ENCODE measurements around the gene DEFB110.

DEFB110 gene

GRCh38 chr6:50049829-50050228 is 28.0 kb upstream of the DEFB110 start, which contains the start of gene DEFB112:
Gene DEFB112 (minus strand): TSS chr6:50049929. CDS start chr6:50049869, 60 bp downstream.
- no peak within 1 kb of the TSS for H2AK5ac ChIP-seq (ENCODE audit: low read depth, low read length)
- H4K8ac ChIP-seq (ENCODE audit: low read depth, low read length): no peak within 1 kb of the TSS
- H3K27me3 ChIP-seq (ENCODE audit: control insufficient read depth in 3 of 3, insufficient read depth in 3 of 3, low read depth in 1 of 3, low read length in 3 of 3): no peaks in the 10 kb centered on the region
- no peaks in the 10 kb centered on the region for H3K9me3 ChIP-seq (replicated peaks in 1 of 2; ENCODE audit: control insufficient read depth in 2 of 2, insufficient read depth in 1 of 2, low read depth in 1 of 2, low read length in 2 of 2)
- no peaks in the 10 kb centered on the region for H3K4me1 ChIP-seq (ENCODE audit: control insufficient read depth in 2 of 2, insufficient read depth in 1 of 2, low read depth in 1 of 2, low read length in 2 of 2)
- no peaks in the 10 kb centered on the region for H3K36me3 ChIP-seq (replicated peaks in 1 of 2; ENCODE audit: control insufficient read depth in 2 of 2, insufficient read depth in 2 of 2, low read length in 2 of 2)
- no peak within 1 kb of the TSS for H3K14ac ChIP-seq (ENCODE audit: low read length)
- no peak within 1 kb of the TSS for H3K9ac ChIP-seq (ENCODE audit: low read depth, low read length, poor library complexity)
- no peak within 1 kb of the TSS for H3K4me3 ChIP-seq (ENCODE audit: low read length in 2 of 2)
- no peak within 1 kb of the TSS for H3K18ac ChIP-seq (ENCODE audit: low read length)
- no peak within 1 kb of the TSS for H3K23ac ChIP-seq (ENCODE audit: low read depth, low read length, poor library complexity)
- no peak within 1 kb of the TSS for H4K91ac ChIP-seq (ENCODE audit: low read depth, low read length, poor library complexity)
- H2BK120ac ChIP-seq (ENCODE audit: low read depth, low read length): no peak within 1 kb of the TSS
- H2BK12ac ChIP-seq (ENCODE audit: low read length): no peak within 1 kb of the TSS
- no peak within 1 kb of the TSS for H2BK5ac ChIP-seq (ENCODE audit: low read length)
- no peak within 1 kb of the TSS for H2BK15ac ChIP-seq (ENCODE audit: low read length)
- no peak for DNase-seq (ENCODE audit: low spot score)
- H3K79me1 ChIP-seq (ENCODE audit: low read depth, low read length): no peaks in the 10 kb centered on the region
- no peak within 1 kb of the TSS for H3K4ac ChIP-seq (ENCODE audit: low read length)
- no peak within 1 kb of the TSS for H3K27ac ChIP-seq (replicated peaks; ENCODE audit: low read length)
- H2AFZ ChIP-seq (ENCODE audit: low read length): no peak within 1 kb of the TSS
- WGBS, 2 donors (ENCODE audit: extremely low coverage in 2 of 2, insufficient read length in 2 of 2, insufficient replicate concordance in 1 of 2): no CpG with 5 or more reads among the region's 1 CpG
- no peak within 1 kb of the TSS for H3K4me2 ChIP-seq (ENCODE audit: insufficient read depth, low read length, poor library complexity, severe bottlenecking)

DNA sequence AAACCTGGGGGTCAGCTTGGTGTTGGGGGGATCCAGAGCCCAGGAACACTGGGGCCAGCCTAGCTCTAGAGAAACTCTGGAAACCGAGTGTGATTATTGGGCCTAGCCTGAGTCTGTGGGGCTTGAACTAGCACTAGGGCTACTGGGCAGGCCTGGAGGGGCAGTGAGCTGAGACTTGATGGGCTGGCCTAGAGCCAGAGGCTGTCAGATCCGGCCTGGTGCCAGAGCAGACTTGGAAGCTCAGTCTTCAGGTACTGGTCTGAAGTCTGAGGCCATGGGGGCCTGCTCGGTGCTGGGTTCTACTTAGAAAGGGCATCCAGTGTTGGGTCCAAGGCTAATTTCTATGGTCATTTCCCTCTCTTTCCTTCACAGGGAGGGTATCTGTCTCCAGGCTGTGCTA is 25.2 kb upstream of the DEFB110 start:
- Histone ChIP-seq H3K27me3 (ENCODE audit: control insufficient read depth in 3 of 3, insufficient read depth in 3 of 3, low read depth in 1 of 3, low read length in 3 of 3) (no peaks in the 10 kb centered on the region), H3K4me3 (ENCODE audit: low read length in 2 of 2) (peak overlapping the region in 1 of 2 donors; percentile 45), H3K14ac (ENCODE audit: low read length) (no peak overlapping the region), H4K91ac (ENCODE audit: low read depth, low read length, poor library complexity) (no peak overlapping the region), H3K18ac (ENCODE audit: low read length) (no peak overlapping the region), H3K4me2 (ENCODE audit: insufficient read depth, low read length, poor library complexity, severe bottlenecking) (no peak overlapping the region), H2AFZ (ENCODE audit: low read length) (no peak overlapping the region), H2BK120ac (ENCODE audit: low read depth, low read length) (no peak overlapping the region), H3K27ac (replicated peaks; ENCODE audit: low read length) (no peak overlapping the region), H3K23ac (ENCODE audit: low read depth, low read length, poor library complexity) (no peak overlapping the region), H3K36me3 (replicated peaks in 1 of 2; ENCODE audit: control insufficient read depth in 2 of 2, insufficient read depth in 2 of 2, low read length in 2 of 2) (no peaks in the 10 kb centered on the region), H3K4ac (ENCODE audit: low read length) (no peak overlapping the region), H2BK5ac (ENCODE audit: low read length) (no peak overlapping the region), H2BK15ac (ENCODE audit: low read length) (no peak overlapping the region), H3K4me1 (ENCODE audit: control insufficient read depth in 2 of 2, insufficient read depth in 1 of 2, low read depth in 1 of 2, low read length in 2 of 2) (no peaks in the 10 kb centered on the region), H2AK5ac (ENCODE audit: low read depth, low read length) (no peak overlapping the region), H3K9me3 (replicated peaks in 1 of 2; ENCODE audit: control insufficient read depth in 2 of 2, insufficient read depth in 1 of 2, low read depth in 1 of 2, low read length in 2 of 2) (no peaks in the 10 kb centered on the region), H3K9ac (ENCODE audit: low read depth, low read length, poor library complexity) (no peak overlapping the region), H2BK12ac (ENCODE audit: low read length) (no peak overlapping the region), H4K8ac (ENCODE audit: low read depth, low read length) (no peak overlapping the region), H3K79me1 (ENCODE audit: low read depth, low read length) (no peaks in the 10 kb centered on the region)
- DNase-seq (ENCODE audit: low spot score): no peak
- no CpG with 5 or more reads among the region's 3 CpGs for WGBS, 2 donors (ENCODE audit: extremely low coverage in 2 of 2, insufficient read length in 2 of 2, insufficient replicate concordance in 1 of 2)

GRCh38 chr6:50030777-50031562 is 9.2 kb upstream of the DEFB110 start:
- Histone ChIP-seq H3K4me2 (ENCODE audit: insufficient read depth, low read length, poor library complexity, severe bottlenecking) (no peak overlapping the region), H3K4me1 (ENCODE audit: control insufficient read depth in 2 of 2, insufficient read depth in 1 of 2, low read depth in 1 of 2, low read length in 2 of 2) (peaks cover 0 to 1% of the 10 kb centered on the region in 2 donors), H3K9me3 (replicated peaks in 1 of 2; ENCODE audit: control insufficient read depth in 2 of 2, insufficient read depth in 1 of 2, low read depth in 1 of 2, low read length in 2 of 2) (no peaks in the 10 kb centered on the region), H2BK15ac (ENCODE audit: low read length) (no peak overlapping the region), H3K27me3 (ENCODE audit: control insufficient read depth in 3 of 3, insufficient read depth in 3 of 3, low read depth in 1 of 3, low read length in 3 of 3) (no peaks in the 10 kb centered on the region), H3K4me3 (ENCODE audit: low read length in 2 of 2) (no peak overlapping the region), H3K27ac (replicated peaks; ENCODE audit: low read length) (no peak overlapping the region), H2BK12ac (ENCODE audit: low read length) (no peak overlapping the region), H3K4ac (ENCODE audit: low read length) (no peak overlapping the region), H3K79me1 (ENCODE audit: low read depth, low read length) (no peaks in the 10 kb centered on the region), H2AFZ (ENCODE audit: low read length) (peak overlapping the region; percentile 80), H2BK120ac (ENCODE audit: low read depth, low read length) (no peak overlapping the region), H3K18ac (ENCODE audit: low read length) (peak overlapping the region; percentile 46), H2AK5ac (ENCODE audit: low read depth, low read length) (no peak overlapping the region), H4K8ac (ENCODE audit: low read depth, low read length) (no peak overlapping the region), H3K36me3 (replicated peaks in 1 of 2; ENCODE audit: control insufficient read depth in 2 of 2, insufficient read depth in 2 of 2, low read length in 2 of 2) (no peaks in the 10 kb centered on the region), H3K14ac (ENCODE audit: low read length) (no peak overlapping the region), H4K91ac (ENCODE audit: low read depth, low read length, poor library complexity) (no peak overlapping the region), H3K23ac (ENCODE audit: low read depth, low read length, poor library complexity) (no peak overlapping the region), H3K9ac (ENCODE audit: low read depth, low read length, poor library complexity) (no peak overlapping the region), H2BK5ac (ENCODE audit: low read length) (no peak overlapping the region)
- WGBS, 2 donors (ENCODE audit: extremely low coverage in 2 of 2, insufficient read length in 2 of 2, insufficient replicate concordance in 1 of 2): no CpG with 5 or more reads among the region's 18 CpGs
- peak; percentile 6 for DNase-seq (ENCODE audit: low spot score)

DNA sequence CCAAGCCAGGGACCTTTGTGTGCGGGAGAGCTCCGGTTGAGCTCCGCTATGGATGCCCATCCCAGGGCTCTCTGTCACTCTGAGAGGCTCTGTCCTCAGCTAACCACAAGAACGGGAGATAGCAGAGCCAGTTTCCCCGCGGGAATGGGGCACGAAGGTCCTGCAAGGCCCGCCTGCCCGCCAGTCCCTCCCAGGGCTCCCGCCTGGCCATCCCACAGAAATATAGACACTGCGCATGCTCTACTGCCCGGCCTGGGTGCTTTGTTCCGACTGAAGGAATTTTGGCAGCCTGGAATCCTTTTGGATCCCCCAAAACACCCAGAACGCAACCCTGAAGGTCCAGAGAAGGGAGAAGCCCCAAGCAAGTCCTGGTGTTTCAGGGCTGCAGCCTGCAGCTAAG is 8.6 kb upstream of the DEFB110 start:
- no peak overlapping the region for H4K8ac ChIP-seq (ENCODE audit: low read depth, low read length)
- no peak overlapping the region for H3K4me3 ChIP-seq (ENCODE audit: low read length in 2 of 2)
- no peak overlapping the region for H3K4me2 ChIP-seq (ENCODE audit: insufficient read depth, low read length, poor library complexity, severe bottlenecking)
- H3K14ac ChIP-seq (ENCODE audit: low read length): no peak overlapping the region
- H4K91ac ChIP-seq (ENCODE audit: low read depth, low read length, poor library complexity): no peak overlapping the region
- H2BK5ac ChIP-seq (ENCODE audit: low read length): no peak overlapping the region
- no peak overlapping the region for H3K4ac ChIP-seq (ENCODE audit: low read length)
- H3K23ac ChIP-seq (ENCODE audit: low read depth, low read length, poor library complexity): no peak overlapping the region
- H2AK5ac ChIP-seq (ENCODE audit: low read depth, low read length): no peak overlapping the region
- peaks cover 0 to 1% of the 10 kb centered on the region in 2 donors for H3K4me1 ChIP-seq (ENCODE audit: control insufficient read depth in 2 of 2, insufficient read depth in 1 of 2, low read depth in 1 of 2, low read length in 2 of 2)
- no peak overlapping the region for H2BK120ac ChIP-seq (ENCODE audit: low read depth, low read length)
- H3K9ac ChIP-seq (ENCODE audit: low read depth, low read length, poor library complexity): no peak overlapping the region
- WGBS, 2 donors (ENCODE audit: extremely low coverage in 2 of 2, insufficient read length in 2 of 2, insufficient replicate concordance in 1 of 2): no CpG with 5 or more reads among the region's 14 CpGs
- DNase-seq (ENCODE audit: low spot score): no peak
- peak overlapping the region; percentile 80 for H2AFZ ChIP-seq (ENCODE audit: low read length)
- no peaks in the 10 kb centered on the region for H3K79me1 ChIP-seq (ENCODE audit: low read depth, low read length)
- H3K27ac ChIP-seq (replicated peaks; ENCODE audit: low read length): no peak overlapping the region
- H2BK12ac ChIP-seq (ENCODE audit: low read length): no peak overlapping the region
- no peaks in the 10 kb centered on the region for H3K36me3 ChIP-seq (replicated peaks in 1 of 2; ENCODE audit: control insufficient read depth in 2 of 2, insufficient read depth in 2 of 2, low read length in 2 of 2)
- H3K9me3 ChIP-seq (replicated peaks in 1 of 2; ENCODE audit: control insufficient read depth in 2 of 2, insufficient read depth in 1 of 2, low read depth in 1 of 2, low read length in 2 of 2): no peaks in the 10 kb centered on the region
- H3K27me3 ChIP-seq (ENCODE audit: control insufficient read depth in 3 of 3, insufficient read depth in 3 of 3, low read depth in 1 of 3, low read length in 3 of 3): no peaks in the 10 kb centered on the region
- no peak overlapping the region for H2BK15ac ChIP-seq (ENCODE audit: low read length)
- H3K18ac ChIP-seq (ENCODE audit: low read length): no peak overlapping the region
